SU-DHL-6 (cell line): Measurements from ENCODE around the gene ZNF121.

ENCODE experiments used
- CTCF ChIP-seq: fragments of 200-600 bp; sonication (generic); IDR thresholded peaks from one replicate; pipeline ENCODE4 v1.5.1; 2017; ENCODE audit warnings: antibody characterized with exemption, mild to moderate bottlenecking, low read length, moderate library complexity; ENCODE audit not compliant: insufficient read depth, poor library complexity, severe bottlenecking
- EZH2phosphoT487 ChIP-seq: fragments of 200-600 bp; sonication (generic), shearing (Covaris generic); conservative IDR thresholded peaks from 2 replicates; pipeline ENCODE4 v1.6.1; 2018; ENCODE audit warnings: mild to moderate bottlenecking, antibody characterized with exemption, low read length, moderate library complexity, mixed read lengths

GRCh38 chr19:9610484-9611113, 26.3 kb upstream of the ZNF121 start:
- no peak for TF ChIP-seq CTCF
- no peak for TF ChIP-seq EZH2phosphoT487
